Measurements from ENCODE around the gene DNAJB13. TPM values are rescaled to one million over a fixed set of nuclear protein-coding genes. Genes with fewer than 3 reads are reported as not detected.

DNAJB13 gene
- total RNA-seq, 1 experiment from 2014 or later: not detected

DNA sequence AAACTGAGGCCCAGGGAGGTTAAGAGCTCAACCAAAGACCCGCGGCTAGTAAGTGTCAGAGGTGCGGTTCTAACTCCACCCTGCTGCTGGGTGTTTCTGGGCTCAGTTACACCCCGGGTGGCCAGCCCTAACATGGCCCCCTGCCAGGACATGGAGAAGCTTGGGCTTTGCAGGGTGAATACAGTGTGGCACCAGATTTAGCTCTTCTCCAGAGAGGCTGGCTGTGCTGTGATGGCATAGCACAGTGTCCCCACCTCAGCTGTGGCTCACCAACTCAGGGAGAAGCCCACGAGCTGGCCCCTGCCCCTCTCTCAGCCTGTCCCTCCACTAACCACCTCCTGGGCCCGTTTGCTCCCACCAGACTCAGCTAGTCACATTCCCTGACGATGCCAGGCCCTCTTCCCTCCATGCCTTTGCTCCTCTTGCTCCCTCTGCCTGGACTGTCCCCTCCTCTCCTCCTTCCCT lies 51.0 kb downstream of the DNAJB13 start:
- Histone ChIP-seq H3K79me1 (ENCODE audit: insufficient read depth, low read depth, low read length, poor library complexity, severe bottlenecking) (no peaks in the 10 kb centered on the region), H3K18ac (ENCODE audit: insufficient read length, low read depth, low read length) (no peak overlapping the region), H3K56ac (ENCODE audit: insufficient read length, low read depth, low read length) (no peak overlapping the region), H3K4me2 (ENCODE audit: insufficient read depth, insufficient read length, low read length) (no peak overlapping the region), H2BK12ac (ENCODE audit: insufficient read length, low read depth, low read length) (no peak overlapping the region), H2AK5ac (ENCODE audit: insufficient read length, low read length) (no peak overlapping the region), H4K20me1 (ENCODE audit: control insufficient read depth, insufficient read depth, insufficient read length) (no peaks in the 10 kb centered on the region), H3T11ph (ENCODE audit: low read length) (no peak overlapping the region), H2BK20ac (ENCODE audit: low read depth, low read length, poor library complexity, severe bottlenecking) (no peak overlapping the region), H3K79me2 (ENCODE audit: insufficient read depth, low read length) (no peaks in the 10 kb centered on the region), H3K9me3 (ENCODE audit: control insufficient read depth, low read depth, low read length) (no peaks in the 10 kb centered on the region), H2AFZ (ENCODE audit: low read length) (no peak overlapping the region), H2BK5ac (ENCODE audit: insufficient read length, low read length) (no peak overlapping the region), H3K23me2 (ENCODE audit: insufficient read length, low read depth, low read length, poor library complexity, severe bottlenecking) (no peaks in the 10 kb centered on the region), H3K27ac (ENCODE audit: insufficient read length, low read depth, low read length) (no peak overlapping the region), H2BK120ac (ENCODE audit: low read depth, low read length, poor library complexity, severe bottlenecking) (no peak overlapping the region), H4K8ac (replicated peaks; ENCODE audit: insufficient read length, low read depth, low read length) (no peak overlapping the region), H4K5ac (ENCODE audit: insufficient read length, low read depth, low read length) (no peak overlapping the region), H3K23ac (ENCODE audit: insufficient read length, low read depth, low read length) (no peak overlapping the region), H2BK15ac (ENCODE audit: low read depth, low read length) (no peak overlapping the region), H3K4me1 (ENCODE audit: insufficient read depth, low read length) (no peaks in the 10 kb centered on the region), H3K14ac (ENCODE audit: insufficient read depth, low read length) (no peak overlapping the region), H3K9ac (ENCODE audit: extremely low read depth, insufficient read length, low read length) (no peak overlapping the region), H4K91ac (ENCODE audit: insufficient read length, low read depth, low read length) (no peak overlapping the region), H3K4ac (ENCODE audit: low read depth, low read length) (no peak overlapping the region), H3K27me3 (ENCODE audit: insufficient read depth, low read length) (no peaks in the 10 kb centered on the region)
- Mint-ChIP-seq H3K36me3 (ENCODE audit: insufficient read depth in 1 of 3, low read depth in 3 of 3) (no peaks in the 10 kb centered on the region; a peak in 1 of 7 replicates), H3K4me1 (peaks cover 11 to 18% of the 10 kb centered on the region in 2 experiments), H3K27me3 (ENCODE audit: low read depth) (no peaks in the 10 kb centered on the region; the same call in 1 of the 2 replicates), H3K27ac (no peak overlapping the region), H3K4me3 (no peak overlapping the region), H3K9me3 (no peaks in the 10 kb centered on the region)
- no peak for DNase-seq
- no CpG with 5 or more reads among the region's 7 CpGs for WGBS (ENCODE audit: extremely low coverage, insufficient read length, low lambda C conversion rate)
- TF ChIP-seq CTCF (conservative IDR thresholded peaks at IDR 0.05): no peak

Measured in H9 (cell line).